SK-N-SH (cell line): ENCODE data around the gene TTF2.

Experiments
- CHD2 ChIP-seq: fragments of 150-350 bp; IDR thresholded peaks from 2 replicates; pipeline ENCODE4 v1.6.1; 2018; ENCODE audit warnings: low read length; ENCODE audit not compliant: partially characterized antibody
- ELF1 ChIP-seq: IDR thresholded peaks from 2 replicates; pipeline ENCODE4 v1.4.0; 2012
- EZH2phosphoT487 ChIP-seq: fragments of 200-600 bp; sonication (generic); IDR thresholded peaks from 2 replicates; pipeline ENCODE4 v1.6.1; 2017; ENCODE audit warnings: low read depth, mixed run types, mild to moderate bottlenecking, antibody characterized with exemption, moderate library complexity, borderline replicate concordance
- GABPA ChIP-seq: IDR thresholded peaks from 2 replicates; pipeline ENCODE4 v1.4.0; 2012; ENCODE audit warnings: low read depth, mild to moderate bottlenecking
- MXI1 ChIP-seq: IDR thresholded peaks from 2 replicates; pipeline ENCODE4 v1.6.1; 2012; ENCODE audit warnings: mild to moderate bottlenecking, low read depth, low read length, improper control_type of control experiment
- POLR2AphosphoS5 ChIP-seq: IDR thresholded peaks from 2 replicates; pipeline ENCODE4 v1.6.1; 2012; ENCODE audit warnings: low read depth, low read length
- RCOR1 ChIP-seq: fragments of 150-350 bp; IDR thresholded peaks from 2 replicates; pipeline ENCODE4 v1.6.1; 2017; ENCODE audit warnings: antibody characterized with exemption, low read length
- SMC3 ChIP-seq: IDR thresholded peaks from 2 replicates; pipeline ENCODE4 v1.6.1; 2012; ENCODE audit warnings: low read depth, low read length, improper control_type of control experiment
- YY1 ChIP-seq: IDR thresholded peaks from 2 replicates; pipeline ENCODE4 v1.4.0; 2012; ENCODE audit warnings: low read depth, mild to moderate bottlenecking
- TF ChIP-seq, protein P1 (sequence below): fragments of 150-350 bp; IDR thresholded peaks from 2 replicates; pipeline ENCODE4 v1.6.1; 2017; ENCODE audit warnings: antibody characterized with exemption, low read length, low read depth, borderline replicate concordance
- TF ChIP-seq, protein P2 (sequence below): fragments of 200-600 bp; sonication (generic); IDR thresholded peaks from 2 replicates; pipeline ENCODE4 v1.6.1; 2017; ENCODE audit warnings: antibody characterized with exemption, mild to moderate bottlenecking, moderate library complexity
- TF ChIP-seq, protein P3 (sequence below): IDR thresholded peaks from 2 replicates; pipeline ENCODE4 v1.6.1; 2012; ENCODE audit warnings: mild to moderate bottlenecking, low read depth, low read length, moderate library complexity
- TF ChIP-seq, protein P4 (sequence below): IDR thresholded peaks from 2 replicates; pipeline ENCODE4 v1.4.0; 2012; ENCODE audit warnings: low read depth

DNA sequence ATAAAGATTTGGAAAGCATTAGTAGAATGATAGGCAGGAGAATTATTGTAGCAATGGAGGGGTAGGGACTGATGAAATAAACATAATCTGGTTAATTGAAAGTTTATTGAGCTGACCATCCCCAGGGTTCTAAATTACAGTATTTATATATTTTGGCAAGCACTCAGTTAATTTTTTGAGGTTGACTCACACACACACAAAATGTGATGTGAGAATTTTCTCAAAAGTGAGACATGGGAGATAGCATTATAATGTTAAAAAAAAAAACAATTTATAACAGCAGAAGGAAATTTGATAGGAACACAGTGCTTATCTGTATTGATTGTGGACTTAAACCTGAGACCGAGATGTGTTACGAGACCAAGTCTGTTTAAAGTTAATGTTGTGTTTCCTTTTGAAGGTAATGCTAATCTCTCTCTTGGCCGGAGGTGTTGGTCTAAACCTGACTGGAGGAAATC, 36.9 kb downstream of the TTF2 start:
- TF ChIP-seq, protein P1, sequence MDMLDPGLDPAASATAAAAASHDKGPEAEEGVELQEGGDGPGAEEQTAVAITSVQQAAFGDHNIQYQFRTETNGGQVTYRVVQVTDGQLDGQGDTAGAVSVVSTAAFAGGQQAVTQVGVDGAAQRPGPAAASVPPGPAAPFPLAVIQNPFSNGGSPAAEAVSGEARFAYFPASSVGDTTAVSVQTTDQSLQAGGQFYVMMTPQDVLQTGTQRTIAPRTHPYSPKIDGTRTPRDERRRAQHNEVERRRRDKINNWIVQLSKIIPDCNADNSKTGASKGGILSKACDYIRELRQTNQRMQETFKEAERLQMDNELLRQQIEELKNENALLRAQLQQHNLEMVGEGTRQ = no peak
- TF ChIP-seq, protein P2, sequence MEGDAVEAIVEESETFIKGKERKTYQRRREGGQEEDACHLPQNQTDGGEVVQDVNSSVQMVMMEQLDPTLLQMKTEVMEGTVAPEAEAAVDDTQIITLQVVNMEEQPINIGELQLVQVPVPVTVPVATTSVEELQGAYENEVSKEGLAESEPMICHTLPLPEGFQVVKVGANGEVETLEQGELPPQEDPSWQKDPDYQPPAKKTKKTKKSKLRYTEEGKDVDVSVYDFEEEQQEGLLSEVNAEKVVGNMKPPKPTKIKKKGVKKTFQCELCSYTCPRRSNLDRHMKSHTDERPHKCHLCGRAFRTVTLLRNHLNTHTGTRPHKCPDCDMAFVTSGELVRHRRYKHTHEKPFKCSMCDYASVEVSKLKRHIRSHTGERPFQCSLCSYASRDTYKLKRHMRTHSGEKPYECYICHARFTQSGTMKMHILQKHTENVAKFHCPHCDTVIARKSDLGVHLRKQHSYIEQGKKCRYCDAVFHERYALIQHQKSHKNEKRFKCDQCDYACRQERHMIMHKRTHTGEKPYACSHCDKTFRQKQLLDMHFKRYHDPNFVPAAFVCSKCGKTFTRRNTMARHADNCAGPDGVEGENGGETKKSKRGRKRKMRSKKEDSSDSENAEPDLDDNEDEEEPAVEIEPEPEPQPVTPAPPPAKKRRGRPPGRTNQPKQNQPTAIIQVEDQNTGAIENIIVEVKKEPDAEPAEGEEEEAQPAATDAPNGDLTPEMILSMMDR = no peak
- TF ChIP-seq, protein P3, sequence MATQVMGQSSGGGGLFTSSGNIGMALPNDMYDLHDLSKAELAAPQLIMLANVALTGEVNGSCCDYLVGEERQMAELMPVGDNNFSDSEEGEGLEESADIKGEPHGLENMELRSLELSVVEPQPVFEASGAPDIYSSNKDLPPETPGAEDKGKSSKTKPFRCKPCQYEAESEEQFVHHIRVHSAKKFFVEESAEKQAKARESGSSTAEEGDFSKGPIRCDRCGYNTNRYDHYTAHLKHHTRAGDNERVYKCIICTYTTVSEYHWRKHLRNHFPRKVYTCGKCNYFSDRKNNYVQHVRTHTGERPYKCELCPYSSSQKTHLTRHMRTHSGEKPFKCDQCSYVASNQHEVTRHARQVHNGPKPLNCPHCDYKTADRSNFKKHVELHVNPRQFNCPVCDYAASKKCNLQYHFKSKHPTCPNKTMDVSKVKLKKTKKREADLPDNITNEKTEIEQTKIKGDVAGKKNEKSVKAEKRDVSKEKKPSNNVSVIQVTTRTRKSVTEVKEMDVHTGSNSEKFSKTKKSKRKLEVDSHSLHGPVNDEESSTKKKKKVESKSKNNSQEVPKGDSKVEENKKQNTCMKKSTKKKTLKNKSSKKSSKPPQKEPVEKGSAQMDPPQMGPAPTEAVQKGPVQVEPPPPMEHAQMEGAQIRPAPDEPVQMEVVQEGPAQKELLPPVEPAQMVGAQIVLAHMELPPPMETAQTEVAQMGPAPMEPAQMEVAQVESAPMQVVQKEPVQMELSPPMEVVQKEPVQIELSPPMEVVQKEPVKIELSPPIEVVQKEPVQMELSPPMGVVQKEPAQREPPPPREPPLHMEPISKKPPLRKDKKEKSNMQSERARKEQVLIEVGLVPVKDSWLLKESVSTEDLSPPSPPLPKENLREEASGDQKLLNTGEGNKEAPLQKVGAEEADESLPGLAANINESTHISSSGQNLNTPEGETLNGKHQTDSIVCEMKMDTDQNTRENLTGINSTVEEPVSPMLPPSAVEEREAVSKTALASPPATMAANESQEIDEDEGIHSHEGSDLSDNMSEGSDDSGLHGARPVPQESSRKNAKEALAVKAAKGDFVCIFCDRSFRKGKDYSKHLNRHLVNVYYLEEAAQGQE = no peak
- TF ChIP-seq RCOR1 (no peak), CHD2 (no peak), ELF1 (no peak), SMC3 (no peak), YY1 (no peak), EZH2phosphoT487 (no peak), POLR2AphosphoS5 (no peak), GABPA (no peak), MXI1 (no peak)
- TF ChIP-seq, protein P4, sequence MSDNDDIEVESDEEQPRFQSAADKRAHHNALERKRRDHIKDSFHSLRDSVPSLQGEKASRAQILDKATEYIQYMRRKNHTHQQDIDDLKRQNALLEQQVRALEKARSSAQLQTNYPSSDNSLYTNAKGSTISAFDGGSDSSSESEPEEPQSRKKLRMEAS = no peak
